ENCODE measurements around the gene S100A14. TPM values are rescaled to one million over a fixed set of nuclear protein-coding genes. Genes with fewer than 3 reads are reported as not detected.

Gene S100A14
- total and polyA plus RNA-seq, 2 of the 13 experiments (the other 11 are each of a cell fraction or from before 2014, with no cell fraction given), result 1.4 to 7.7 TPM

DNA sequence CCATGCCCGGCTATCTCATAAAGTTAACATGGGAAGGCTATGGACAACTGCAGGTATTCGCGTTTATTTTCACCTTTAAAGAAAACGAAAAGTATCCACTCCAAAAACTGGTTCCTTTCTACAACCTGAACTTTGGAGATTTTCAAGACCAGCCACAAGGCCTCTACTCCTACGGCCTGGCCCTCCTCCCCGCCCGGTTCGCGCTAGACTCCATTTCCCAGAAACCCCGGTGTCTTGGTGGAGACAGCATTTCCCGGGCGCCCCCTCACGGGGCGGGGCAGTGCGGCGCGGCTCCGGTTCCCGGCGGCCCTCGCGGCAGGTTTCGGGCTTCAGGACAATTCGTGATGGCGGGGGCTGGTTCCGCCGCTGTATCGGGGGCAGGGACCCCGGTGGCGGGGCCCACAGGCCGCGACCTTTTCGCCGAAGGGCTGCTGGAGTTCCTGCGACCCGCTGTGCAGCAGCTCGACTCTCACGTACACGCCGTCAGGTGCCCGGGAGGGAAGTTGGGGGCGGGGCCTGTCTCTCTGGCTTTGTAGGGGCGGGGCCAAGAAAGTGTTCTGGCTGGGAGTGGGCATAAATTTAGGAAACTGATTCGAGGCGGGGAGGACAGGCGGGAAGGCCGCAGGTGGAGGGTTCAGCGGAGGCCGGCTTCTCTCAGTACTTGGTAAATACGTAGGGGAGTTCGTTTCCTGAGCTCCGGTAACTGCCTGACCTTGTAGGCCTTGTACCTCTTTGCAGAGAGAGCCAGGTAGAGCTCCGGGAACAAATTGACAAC, 42.5 kb upstream of the S100A14 start, which contains the start of gene SNAPIN (continued):
- TF ChIP-seq, protein P1, sequence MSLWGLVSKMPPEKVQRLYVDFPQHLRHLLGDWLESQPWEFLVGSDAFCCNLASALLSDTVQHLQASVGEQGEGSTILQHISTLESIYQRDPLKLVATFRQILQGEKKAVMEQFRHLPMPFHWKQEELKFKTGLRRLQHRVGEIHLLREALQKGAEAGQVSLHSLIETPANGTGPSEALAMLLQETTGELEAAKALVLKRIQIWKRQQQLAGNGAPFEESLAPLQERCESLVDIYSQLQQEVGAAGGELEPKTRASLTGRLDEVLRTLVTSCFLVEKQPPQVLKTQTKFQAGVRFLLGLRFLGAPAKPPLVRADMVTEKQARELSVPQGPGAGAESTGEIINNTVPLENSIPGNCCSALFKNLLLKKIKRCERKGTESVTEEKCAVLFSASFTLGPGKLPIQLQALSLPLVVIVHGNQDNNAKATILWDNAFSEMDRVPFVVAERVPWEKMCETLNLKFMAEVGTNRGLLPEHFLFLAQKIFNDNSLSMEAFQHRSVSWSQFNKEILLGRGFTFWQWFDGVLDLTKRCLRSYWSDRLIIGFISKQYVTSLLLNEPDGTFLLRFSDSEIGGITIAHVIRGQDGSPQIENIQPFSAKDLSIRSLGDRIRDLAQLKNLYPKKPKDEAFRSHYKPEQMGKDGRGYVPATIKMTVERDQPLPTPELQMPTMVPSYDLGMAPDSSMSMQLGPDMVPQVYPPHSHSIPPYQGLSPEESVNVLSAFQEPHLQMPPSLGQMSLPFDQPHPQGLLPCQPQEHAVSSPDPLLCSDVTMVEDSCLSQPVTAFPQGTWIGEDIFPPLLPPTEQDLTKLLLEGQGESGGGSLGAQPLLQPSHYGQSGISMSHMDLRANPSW (CRISPR knock-in tag; IDR thresholded peaks at IDR 0.05; ENCODE audit: borderline replicate concordance), result no peak
- TF ChIP-seq NFATC3 (CRISPR knock-in tag; IDR thresholded peaks at IDR 0.05) (no peak), TERF1 (CRISPR knock-in tag; IDR thresholded peaks at IDR 0.05) (no peak), ZMAT3 (CRISPR knock-in tag; conservative IDR thresholded peaks at IDR 0.05) (no peak; the same call in 1 of the 2 replicates), ZNF563 (CRISPR knock-in tag; IDR thresholded peaks at IDR 0.05) (no peak), ZBTB7B (CRISPR knock-in tag; IDR thresholded peaks at IDR 0.05) (peak; percentile 51; the same call in 1 of the 2 replicates), ZNF619 (CRISPR knock-in tag; IDR thresholded peaks at IDR 0.05) (0 out of 2 replicates have a peak, but pooled peaks have one; percentile 18), MIER2 (CRISPR knock-in tag; IDR thresholded peaks at IDR 0.05) (0 out of 2 replicates have a peak, but pooled peaks have one; percentile 28), HCFC1 (IDR thresholded peaks at IDR 0.05; ENCODE audit: low read depth, low read length) (peak; percentile 76), GATA4 (IDR thresholded peaks at IDR 0.05; ENCODE audit: borderline replicate concordance, low read depth) (no peak), PHF21A (CRISPR knock-in tag; IDR thresholded peaks at IDR 0.05) (peak; percentile 21; the same call in 1 of the 2 replicates), MXD4 (CRISPR knock-in tag; IDR thresholded peaks at IDR 0.05) (peak; percentile 55; the same call in 1 of the 2 replicates), ZNF276 (CRISPR knock-in tag; IDR thresholded peaks at IDR 0.05; ENCODE audit: low read depth) (no peak), ZNF570 (CRISPR knock-in tag; IDR thresholded peaks at IDR 0.05; ENCODE audit: borderline replicate concordance) (no peak), ZNF558 (CRISPR knock-in tag; IDR thresholded peaks at IDR 0.05; ENCODE audit: borderline replicate concordance) (no peak), SIX1 (CRISPR knock-in tag; IDR thresholded peaks at IDR 0.05; ENCODE audit: borderline replicate concordance) (no peak), TFE3 (CRISPR knock-in tag; IDR thresholded peaks at IDR 0.05) (peak; percentile 69)
- TF ChIP-seq, protein P2, sequence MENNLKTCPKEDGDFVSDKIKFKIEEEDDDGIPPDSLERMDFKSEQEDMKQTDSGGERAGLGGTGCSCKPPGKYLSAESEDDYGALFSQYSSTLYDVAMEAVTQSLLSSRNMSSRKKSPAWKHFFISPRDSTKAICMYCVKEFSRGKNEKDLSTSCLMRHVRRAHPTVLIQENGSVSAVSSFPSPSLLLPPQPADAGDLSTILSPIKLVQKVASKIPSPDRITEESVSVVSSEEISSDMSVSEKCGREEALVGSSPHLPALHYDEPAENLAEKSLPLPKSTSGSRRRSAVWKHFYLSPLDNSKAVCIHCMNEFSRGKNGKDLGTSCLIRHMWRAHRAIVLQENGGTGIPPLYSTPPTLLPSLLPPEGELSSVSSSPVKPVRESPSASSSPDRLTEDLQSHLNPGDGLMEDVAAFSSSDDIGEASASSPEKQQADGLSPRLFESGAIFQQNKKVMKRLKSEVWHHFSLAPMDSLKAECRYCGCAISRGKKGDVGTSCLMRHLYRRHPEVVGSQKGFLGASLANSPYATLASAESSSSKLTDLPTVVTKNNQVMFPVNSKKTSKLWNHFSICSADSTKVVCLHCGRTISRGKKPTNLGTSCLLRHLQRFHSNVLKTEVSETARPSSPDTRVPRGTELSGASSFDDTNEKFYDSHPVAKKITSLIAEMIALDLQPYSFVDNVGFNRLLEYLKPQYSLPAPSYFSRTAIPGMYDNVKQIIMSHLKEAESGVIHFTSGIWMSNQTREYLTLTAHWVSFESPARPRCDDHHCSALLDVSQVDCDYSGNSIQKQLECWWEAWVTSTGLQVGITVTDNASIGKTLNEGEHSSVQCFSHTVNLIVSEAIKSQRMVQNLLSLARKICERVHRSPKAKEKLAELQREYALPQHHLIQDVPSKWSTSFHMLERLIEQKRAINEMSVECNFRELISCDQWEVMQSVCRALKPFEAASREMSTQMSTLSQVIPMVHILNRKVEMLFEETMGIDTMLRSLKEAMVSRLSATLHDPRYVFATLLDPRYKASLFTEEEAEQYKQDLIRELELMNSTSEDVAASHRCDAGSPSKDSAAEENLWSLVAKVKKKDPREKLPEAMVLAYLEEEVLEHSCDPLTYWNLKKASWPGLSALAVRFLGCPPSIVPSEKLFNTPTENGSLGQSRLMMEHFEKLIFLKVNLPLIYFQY (CRISPR knock-in tag; IDR thresholded peaks at IDR 0.05; ENCODE audit: borderline replicate concordance), result peak; percentile 78

All from HepG2 (cell line).